ENCODE results near the gene KRT84. TPM values are rescaled to one million over a fixed set of nuclear protein-coding genes. Genes with fewer than 3 reads are reported as not detected.

The KRT84 gene
- total RNA-seq, 2 experiments from 2014 or later = not detected

- Histone ChIP-seq H3K4me3 (ENCODE audit: low read depth, low read length, poor library complexity, severe bottlenecking) (no peak overlapping the region), H3K4me1 (ENCODE audit: insufficient read depth, low read length, poor library complexity, severe bottlenecking) (peaks cover 2% of the 10 kb centered on the region), H3K9me3 (ENCODE audit: low read length) (no peaks in the 10 kb centered on the region), H3K9me2 (ENCODE audit: insufficient read depth, low read length) (no peaks in the 10 kb centered on the region), H4K20me1 (ENCODE audit: insufficient read depth, low read length) (no peaks in the 10 kb centered on the region), H2AFZ (ENCODE audit: low read length) (no peak overlapping the region), H3K36me3 (ENCODE audit: insufficient read depth, low read length) (no peaks in the 10 kb centered on the region), H3K79me2 (ENCODE audit: insufficient read depth, low read depth, low read length) (no peaks in the 10 kb centered on the region), H3K27ac (ENCODE audit: low read depth, low read length, poor library complexity, severe bottlenecking) (no peak overlapping the region), H3K4me2 (ENCODE audit: low read length) (no peak overlapping the region)
- ChIA-PET CTCF (ENCODE audit: unreplicated experiment) (interaction anchor here (0.9 kb wide), 2 partner anchors 30 to 33 kb away, joined by 3 read pairs; no protein-coding TSS in a partner anchor), POLR2A (no interaction called here)
- no peak for DNase-seq (ENCODE audit: low spot score)
- intact Hi-C loops (cut with micrococcal nuclease; ENCODE audit: unreplicated experiment) = loop anchor here (1.0 to 5.0 kb wide), 2 partner anchors 171 to 186 kb away; no protein-coding TSS in a partner anchor
- no peak; the same call in 1 of the 2 replicates for TF ChIP-seq CTCF (conservative IDR thresholded peaks at IDR 0.05; ENCODE audit: low read length)
- no peak for TF ChIP-seq EZH2phosphoT487 (IDR thresholded peaks at IDR 0.05; ENCODE audit: borderline replicate concordance, low read depth, low read length)
- BruUV-seq (replicated peaks) = no TSS peak
Observed at GRCh38 chr12:52327830-52328500, 57.5 kb downstream of the KRT84 start.

Other genes starting within 250 kb of the KRT84 start
- gene KRT80, start 193.6 kb downstream of the KRT84 start, total RNA-seq (2014; rRNA removed; shearing (Covaris generic)) = not detected in 2 replicates
- not detected in 2 replicates for gene KRT80, start 193.6 kb downstream of the KRT84 start, total RNA-seq (2022)
- gene KRT7, start 152.4 kb downstream of the KRT84 start, total RNA-seq (2014; rRNA removed; shearing (Covaris generic)) = not detected in 2 replicates
- gene KRT7, start 152.4 kb downstream of the KRT84 start, total RNA-seq (2022) = 1.9 TPM in 1 of 2 replicates, not detected in the other
- gene KRT86, start 111.0 kb downstream of the KRT84 start, total RNA-seq (2014; rRNA removed; shearing (Covaris generic)) = not detected in 2 replicates
- not detected in 2 replicates for gene KRT86, start 111.0 kb downstream of the KRT84 start, total RNA-seq (2022)
- not detected in 2 replicates for gene KRT81, start 94.1 kb downstream of the KRT84 start, total RNA-seq (2014; rRNA removed; shearing (Covaris generic))
- not detected in 2 replicates for gene KRT81, start 94.1 kb downstream of the KRT84 start, total RNA-seq (2022)
- not detected in 2 replicates for gene KRT83, start 64.3 kb downstream of the KRT84 start, total RNA-seq (2014; rRNA removed; shearing (Covaris generic))
- gene KRT83, start 64.3 kb downstream of the KRT84 start, total RNA-seq (2022) = not detected in 2 replicates
- gene KRT85, start 18.2 kb downstream of the KRT84 start, total RNA-seq (2014; rRNA removed; shearing (Covaris generic)) = not detected in 2 replicates
- not detected in 2 replicates for gene KRT85, start 18.2 kb downstream of the KRT84 start, total RNA-seq (2022)
- gene KRT82, start 20.7 kb upstream of the KRT84 start, total RNA-seq (2014; rRNA removed; shearing (Covaris generic)) = not detected in 2 replicates
- gene KRT82, start 20.7 kb upstream of the KRT84 start, total RNA-seq (2022) = not detected in 2 replicates
- not detected in 2 replicates for gene KRT75, start 48.7 kb upstream of the KRT84 start, total RNA-seq (2014; rRNA removed; shearing (Covaris generic))
- gene KRT75, start 48.7 kb upstream of the KRT84 start, total RNA-seq (2022) = not detected in 2 replicates
- gene KRT6B, start 66.5 kb upstream of the KRT84 start, total RNA-seq (2014; rRNA removed; shearing (Covaris generic)) = not detected in 2 replicates
- gene KRT6B, start 66.5 kb upstream of the KRT84 start, total RNA-seq (2022) = not detected in 2 replicates
- not detected in 2 replicates for gene KRT6C, start 88.2 kb upstream of the KRT84 start, total RNA-seq (2014; rRNA removed; shearing (Covaris generic))
- not detected in 2 replicates for gene KRT6C, start 88.2 kb upstream of the KRT84 start, total RNA-seq (2022)
- gene KRT6A, start 107.6 kb upstream of the KRT84 start, total RNA-seq (2014; rRNA removed; shearing (Covaris generic)) = not detected in 2 replicates
- 0.74 and 1.2 TPM in 2 replicates for gene KRT6A, start 107.6 kb upstream of the KRT84 start, total RNA-seq (2022)
- not detected in 2 replicates for gene KRT5, start 134.7 kb upstream of the KRT84 start, total RNA-seq (2014; rRNA removed; shearing (Covaris generic))
- 0.74 and 0.91 TPM in 2 replicates for gene KRT5, start 134.7 kb upstream of the KRT84 start, total RNA-seq (2022)
- gene KRT71, start 167.5 kb upstream of the KRT84 start, total RNA-seq (2014; rRNA removed; shearing (Covaris generic)) = not detected in 2 replicates
- gene KRT71, start 167.5 kb upstream of the KRT84 start, total RNA-seq (2022) = not detected in 2 replicates
- not detected in 2 replicates for gene KRT74, start 188.2 kb upstream of the KRT84 start, total RNA-seq (2014; rRNA removed; shearing (Covaris generic))
- not detected in 2 replicates for gene KRT74, start 188.2 kb upstream of the KRT84 start, total RNA-seq (2022)
- not detected in 2 replicates for gene KRT72, start 215.8 kb upstream of the KRT84 start, total RNA-seq (2014; rRNA removed; shearing (Covaris generic))
- gene KRT72, start 215.8 kb upstream of the KRT84 start, total RNA-seq (2022) = not detected in 2 replicates
- gene KRT73, start 232.9 kb upstream of the KRT84 start, total RNA-seq (2014; rRNA removed; shearing (Covaris generic)) = not detected in 2 replicates
- not detected in 2 replicates for gene KRT73, start 232.9 kb upstream of the KRT84 start, total RNA-seq (2022)